HepG2 (cell line): Measurements from ENCODE around the gene TLDC2. TPM values are rescaled to one million over a fixed set of nuclear protein-coding genes. Genes with fewer than 3 reads are reported as not detected.
A peak's percentile ranks its signal among the peaks of the same experiment; 100 is the strongest.

Source experiments
- HDAC2 ChIP-seq: sonication (generic); formaldehyde crosslinking; IDR thresholded peaks from 2 replicates; pipeline ENCODE4 v1.4.0; 2020; ENCODE audit warnings: missing genetic modification reagents
- KDM1A ChIP-seq: IDR thresholded peaks from 2 replicates; pipeline ENCODE4 v1.6.1; 2016; ENCODE audit warnings: missing compliant biosample characterization
- NFE2L1 ChIP-seq: sonication (generic); formaldehyde crosslinking; IDR thresholded peaks from 2 replicates; pipeline ENCODE4 v1.4.0; 2020; ENCODE audit warnings: missing genetic modification reagents, mild to moderate bottlenecking, borderline replicate concordance
- polyA plus RNA-seq, 8 experiments: library from polyadenylated mRNA; depleted of rRNA in 3 of 8; stranded (reverse) in 7 of 8; unstranded in 1 of 8; fragments of >200 nt; fragmentation: Illumina TruSeq in 4 of 8; extraction: Trizol in 4 of 8; gene quantifications; 2 replicates each; pipeline versions ENCODE4 v1.2.1 to v1.2.3, GENCODE V29; 2011 to 2016; ENCODE audit warnings: low read depth in 4 of 8, missing spikeins in 1 of 8, mixed read lengths in 1 of 8; ENCODE audit not compliant: insufficient read depth in 1 of 8
- total RNA-seq, 5 experiments: library from RNA; depleted of rRNA; stranded (reverse); fragments of >200 nt; fragmentation: Illumina TruSeq; extraction: Trizol; gene quantifications; 2 replicates each; pipeline ENCODE4 v1.2.3, GENCODE V29; 2016; ENCODE audit warnings: low read depth in 1 of 5
- TF ChIP-seq, protein P1 (sequence below): sonication (generic); formaldehyde crosslinking; IDR thresholded peaks from 2 replicates; pipeline ENCODE4 v1.4.0; 2020; ENCODE audit warnings: missing genetic modification reagents
- TF ChIP-seq, protein P2 (sequence below): sonication (generic); formaldehyde crosslinking; IDR thresholded peaks from 2 replicates; pipeline ENCODE4 v1.8.1; 2023; ENCODE audit warnings: mild to moderate bottlenecking, moderate library complexity, missing genetic modification reagents
- TF ChIP-seq, protein P3 (sequence below): sonication (generic); formaldehyde crosslinking; IDR thresholded peaks from 2 replicates; pipeline ENCODE4 v1.4.0; 2020; ENCODE audit warnings: mild to moderate bottlenecking, low read depth, missing genetic modification reagents
- TF ChIP-seq, protein P4 (sequence below): sonication (generic); formaldehyde crosslinking; IDR thresholded peaks from 2 replicates; pipeline ENCODE4 v1.5.0; 2020; ENCODE audit warnings: missing genetic modification reagents, mild to moderate bottlenecking, borderline replicate concordance
- TF ChIP-seq, protein P5 (sequence below): sonication (generic); formaldehyde crosslinking; IDR thresholded peaks from 2 replicates; pipeline ENCODE4 v1.4.0; 2020; ENCODE audit warnings: mild to moderate bottlenecking, low read depth, missing genetic modification reagents

Gene TLDC2
- total and polyA plus RNA-seq, 2 of the 13 experiments (the other 11 are each of a cell fraction or from before 2014, with no cell fraction given) = 1.5 to 1.6 TPM

DNA sequence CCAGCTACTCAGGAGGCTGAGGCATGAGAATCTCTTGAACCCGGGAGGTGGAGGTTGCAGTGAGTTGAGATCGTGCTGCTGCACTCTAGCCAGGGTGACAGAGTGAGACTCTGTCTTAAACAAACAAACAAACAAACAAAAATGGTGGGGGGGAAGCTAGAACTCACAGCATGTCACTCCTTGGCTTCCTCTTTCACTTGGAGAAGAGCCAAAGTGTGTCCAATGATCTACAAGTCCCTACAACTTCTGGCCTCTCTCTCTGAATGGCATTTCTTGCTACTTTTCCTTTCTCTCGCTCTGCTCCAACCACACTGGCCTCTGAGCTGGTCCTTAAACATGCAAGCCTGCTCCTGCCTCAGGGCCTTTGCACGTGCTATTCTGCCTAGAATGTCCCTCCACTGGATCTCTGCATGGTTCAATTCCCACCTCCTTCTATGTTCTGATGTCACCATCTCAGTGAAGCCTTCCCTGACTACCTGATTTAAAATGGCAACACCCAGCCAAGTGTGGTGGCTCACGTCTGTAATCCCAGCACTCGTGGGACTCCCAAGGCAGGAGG, 8.1 kb downstream of the TLDC2 start (continued):
- TF ChIP-seq NFE2L1 (CRISPR knock-in tag) = no peak
- TF ChIP-seq HDAC2 (CRISPR knock-in tag) = no peak
- TF ChIP-seq, protein P1, sequence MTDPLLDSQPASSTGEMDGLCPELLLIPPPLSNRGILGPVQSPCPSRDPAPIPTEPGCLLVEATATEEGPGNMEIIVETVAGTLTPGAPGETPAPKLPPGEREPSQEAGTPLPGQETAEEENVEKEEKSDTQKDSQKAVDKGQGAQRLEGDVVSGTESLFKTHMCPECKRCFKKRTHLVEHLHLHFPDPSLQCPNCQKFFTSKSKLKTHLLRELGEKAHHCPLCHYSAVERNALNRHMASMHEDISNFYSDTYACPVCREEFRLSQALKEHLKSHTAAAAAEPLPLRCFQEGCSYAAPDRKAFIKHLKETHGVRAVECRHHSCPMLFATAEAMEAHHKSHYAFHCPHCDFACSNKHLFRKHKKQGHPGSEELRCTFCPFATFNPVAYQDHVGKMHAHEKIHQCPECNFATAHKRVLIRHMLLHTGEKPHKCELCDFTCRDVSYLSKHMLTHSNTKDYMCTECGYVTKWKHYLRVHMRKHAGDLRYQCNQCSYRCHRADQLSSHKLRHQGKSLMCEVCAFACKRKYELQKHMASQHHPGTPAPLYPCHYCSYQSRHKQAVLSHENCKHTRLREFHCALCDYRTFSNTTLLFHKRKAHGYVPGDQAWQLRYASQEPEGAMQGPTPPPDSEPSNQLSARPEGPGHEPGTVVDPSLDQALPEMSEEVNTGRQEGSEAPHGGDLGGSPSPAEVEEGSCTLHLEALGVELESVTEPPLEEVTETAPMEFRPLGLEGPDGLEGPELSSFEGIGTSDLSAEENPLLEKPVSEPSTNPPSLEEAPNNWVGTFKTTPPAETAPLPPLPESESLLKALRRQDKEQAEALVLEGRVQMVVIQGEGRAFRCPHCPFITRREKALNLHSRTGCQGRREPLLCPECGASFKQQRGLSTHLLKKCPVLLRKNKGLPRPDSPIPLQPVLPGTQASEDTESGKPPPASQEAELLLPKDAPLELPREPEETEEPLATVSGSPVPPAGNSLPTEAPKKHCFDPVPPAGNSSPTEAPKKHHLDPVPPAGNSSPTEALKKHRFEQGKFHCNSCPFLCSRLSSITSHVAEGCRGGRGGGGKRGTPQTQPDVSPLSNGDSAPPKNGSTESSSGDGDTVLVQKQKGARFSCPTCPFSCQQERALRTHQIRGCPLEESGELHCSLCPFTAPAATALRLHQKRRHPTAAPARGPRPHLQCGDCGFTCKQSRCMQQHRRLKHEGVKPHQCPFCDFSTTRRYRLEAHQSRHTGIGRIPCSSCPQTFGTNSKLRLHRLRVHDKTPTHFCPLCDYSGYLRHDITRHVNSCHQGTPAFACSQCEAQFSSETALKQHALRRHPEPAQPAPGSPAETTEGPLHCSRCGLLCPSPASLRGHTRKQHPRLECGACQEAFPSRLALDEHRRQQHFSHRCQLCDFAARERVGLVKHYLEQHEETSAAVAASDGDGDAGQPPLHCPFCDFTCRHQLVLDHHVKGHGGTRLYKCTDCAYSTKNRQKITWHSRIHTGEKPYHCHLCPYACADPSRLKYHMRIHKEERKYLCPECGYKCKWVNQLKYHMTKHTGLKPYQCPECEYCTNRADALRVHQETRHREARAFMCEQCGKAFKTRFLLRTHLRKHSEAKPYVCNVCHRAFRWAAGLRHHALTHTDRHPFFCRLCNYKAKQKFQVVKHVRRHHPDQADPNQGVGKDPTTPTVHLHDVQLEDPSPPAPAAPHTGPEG = no peak
- TF ChIP-seq KDM1A (CRISPR knock-in tag) = peak; percentile 50; the same call in 1 of the 2 replicates
- TF ChIP-seq, protein P2, sequence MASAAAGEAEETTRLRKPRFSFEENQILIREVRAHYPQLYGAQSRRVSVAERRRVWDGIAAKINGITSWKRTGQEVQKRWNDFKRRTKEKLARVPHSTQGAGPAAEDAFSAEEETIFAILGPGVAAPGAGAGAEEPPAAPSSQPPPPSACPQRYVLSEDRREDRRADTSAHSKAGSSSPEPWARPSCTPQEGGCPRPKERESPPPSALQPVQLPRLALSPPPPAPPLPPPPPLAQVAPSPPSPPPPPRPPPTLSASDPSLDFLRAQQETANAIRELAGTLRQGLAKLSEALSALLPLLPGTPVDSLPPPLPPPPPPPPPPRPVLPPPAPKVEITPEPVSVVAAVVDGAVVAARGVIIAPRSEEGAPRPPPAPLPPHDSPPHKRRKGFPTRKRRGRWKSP (CRISPR knock-in tag) = no peak
- TF ChIP-seq, protein P3, sequence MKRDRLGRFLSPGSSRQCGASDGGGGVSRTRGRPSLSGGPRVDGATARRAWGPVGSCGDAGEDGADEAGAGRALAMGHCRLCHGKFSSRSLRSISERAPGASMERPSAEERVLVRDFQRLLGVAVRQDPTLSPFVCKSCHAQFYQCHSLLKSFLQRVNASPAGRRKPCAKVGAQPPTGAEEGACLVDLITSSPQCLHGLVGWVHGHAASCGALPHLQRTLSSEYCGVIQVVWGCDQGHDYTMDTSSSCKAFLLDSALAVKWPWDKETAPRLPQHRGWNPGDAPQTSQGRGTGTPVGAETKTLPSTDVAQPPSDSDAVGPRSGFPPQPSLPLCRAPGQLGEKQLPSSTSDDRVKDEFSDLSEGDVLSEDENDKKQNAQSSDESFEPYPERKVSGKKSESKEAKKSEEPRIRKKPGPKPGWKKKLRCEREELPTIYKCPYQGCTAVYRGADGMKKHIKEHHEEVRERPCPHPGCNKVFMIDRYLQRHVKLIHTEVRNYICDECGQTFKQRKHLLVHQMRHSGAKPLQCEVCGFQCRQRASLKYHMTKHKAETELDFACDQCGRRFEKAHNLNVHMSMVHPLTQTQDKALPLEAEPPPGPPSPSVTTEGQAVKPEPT (CRISPR knock-in tag) = no peak
- TF ChIP-seq, protein P4, sequence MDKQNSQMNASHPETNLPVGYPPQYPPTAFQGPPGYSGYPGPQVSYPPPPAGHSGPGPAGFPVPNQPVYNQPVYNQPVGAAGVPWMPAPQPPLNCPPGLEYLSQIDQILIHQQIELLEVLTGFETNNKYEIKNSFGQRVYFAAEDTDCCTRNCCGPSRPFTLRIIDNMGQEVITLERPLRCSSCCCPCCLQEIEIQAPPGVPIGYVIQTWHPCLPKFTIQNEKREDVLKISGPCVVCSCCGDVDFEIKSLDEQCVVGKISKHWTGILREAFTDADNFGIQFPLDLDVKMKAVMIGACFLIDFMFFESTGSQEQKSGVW (CRISPR knock-in tag) = no peak
- TF ChIP-seq, protein P5, sequence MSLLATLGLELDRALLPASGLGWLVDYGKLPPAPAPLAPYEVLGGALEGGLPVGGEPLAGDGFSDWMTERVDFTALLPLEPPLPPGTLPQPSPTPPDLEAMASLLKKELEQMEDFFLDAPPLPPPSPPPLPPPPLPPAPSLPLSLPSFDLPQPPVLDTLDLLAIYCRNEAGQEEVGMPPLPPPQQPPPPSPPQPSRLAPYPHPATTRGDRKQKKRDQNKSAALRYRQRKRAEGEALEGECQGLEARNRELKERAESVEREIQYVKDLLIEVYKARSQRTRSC (CRISPR knock-in tag) = no peak
